HCT116 (cell line): Measurements from ENCODE around the gene DOCK9. TPM values are rescaled to one million over a fixed set of nuclear protein-coding genes. Genes with fewer than 3 reads are reported as not detected.

ENCODE experiments used
- ATAC-seq: fragments of 200-7000 bp; cut with Tn5 transposase; 2 replicates; pipeline ENCODE4 v1.9.1; 2020; ENCODE audit warnings: mild to moderate bottlenecking, moderate library complexity
- BruUV-seq: library from RNA; stranded (reverse); fragments of 400-500 nt; replicated peaks from 2 replicates; lab custom pipeline; 2021; lab: Mats Ljungman, UMichigan
- CTCF ChIA-PET: fragments of 300-600 bp; sonication (Branson Sonifier 250); formaldehyde crosslinking; loops from one replicate; lab custom pipeline; 2021; ENCODE audit warnings: antibody characterized with exemption; lab: Charles Lee
- POLR2A ChIA-PET: fragments of 300-600, 350-600 bp; sonication (Branson Sonifier 250); formaldehyde crosslinking; loops from one replicate; lab custom pipeline; 2021; ENCODE audit warnings: antibody characterized with exemption; lab: Charles Lee
- RAD21 ChIA-PET, 2 experiments: fragments of 300-600 bp; sonication (Branson Sonifier 250); formaldehyde crosslinking; loops; one replicate each; lab custom pipeline; 2023; ENCODE audit warnings: low total read pairs in 2 of 2; ENCODE audit not compliant: uncharacterized antibody in 2 of 2, unreplicated experiment in 2 of 2, low non-redundant PET in 1 of 2; lab: Charles Lee
- DNase-seq: peaks from one replicate; pipeline ENCODE4 v3.0.0-alpha.2; 2010; ENCODE audit warnings: low read depth, low spot score
- H2AFZ ChIP-seq: fragments of 200-600 bp; shearing (Covaris generic), sonication (generic); 2 replicates; pipeline ENCODE4 v1.6.1; 2017; ENCODE audit warnings: low read depth, mixed run types, mixed read lengths, antibody characterized with exemption, low read length; ENCODE audit not compliant: poor library complexity, severe bottlenecking
- H3K27ac ChIP-seq: 2 replicates; pipeline ENCODE4 v1.5.1; 2012; ENCODE audit warnings: low read depth, low read length
- H3K27me3 ChIP-seq: fragments of 200-600 bp; sonication (generic); 2 replicates; pipeline ENCODE4 v1.6.1; 2016; ENCODE audit warnings: mixed run types, low read length, mixed read lengths; ENCODE audit not compliant: insufficient read depth
- H3K36me3 ChIP-seq, 2 experiments: fragments of 200-500 bp in 1 of 2; fragments of 200-600 bp in 1 of 2; sonication (Bioruptor generic) in 1 of 2; sonication (generic) in 1 of 2; 2 replicates each; pipeline versions ENCODE4 v1.5.1 to v1.6.1; 2014 to 2016; ENCODE audit warnings: low read length in 2 of 2, inconsistent platforms in 1 of 2, mixed read lengths in 1 of 2, mixed run types in 1 of 2; ENCODE audit not compliant: insufficient read depth in 2 of 2, control insufficient read depth in 1 of 2
- H3K4me1 ChIP-seq, 2 experiments: fragments of 200-600 bp in 1 of 2; sonication (generic) in 1 of 2; 2 replicates each; pipeline versions ENCODE4 v1.5.1 to v1.6.1; 2012 to 2017; ENCODE audit warnings: low read length in 2 of 2, inconsistent platforms in 1 of 2, mild to moderate bottlenecking in 1 of 2, mixed read lengths in 1 of 2, mixed run types in 1 of 2, moderate library complexity in 1 of 2; ENCODE audit not compliant: insufficient read depth in 2 of 2, control insufficient read depth in 1 of 2
- H3K4me2 ChIP-seq: fragments of 200-600 bp; sonication (generic); 2 replicates; pipeline ENCODE4 v1.6.1; 2017; ENCODE audit warnings: mixed run types, low read length, mixed read lengths
- H3K4me3 ChIP-seq, 2 experiments: fragments of 200-600 bp in 1 of 2; sonication (generic) in 1 of 2; replicated peaks in 1 of 2; 2 replicates each; pipeline ENCODE4 v1.5.1; 2011 to 2016; ENCODE audit warnings: low read length in 2 of 2, control low read depth in 1 of 2, low read depth in 1 of 2, mild to moderate bottlenecking in 1 of 2, mixed read lengths in 1 of 2, mixed run types in 1 of 2
- H3K79me2 ChIP-seq: fragments of 200-600 bp; sonication (generic); 2 replicates; pipeline ENCODE4 v1.6.1; 2017; ENCODE audit warnings: mild to moderate bottlenecking, mixed run types, low read length, moderate library complexity, mixed read lengths; ENCODE audit not compliant: insufficient read depth
- H3K9ac ChIP-seq: fragments of 200-600 bp; sonication (generic); 2 replicates; pipeline ENCODE4 v1.6.1; 2016; ENCODE audit warnings: low read length, mixed read lengths
- H3K9me2 ChIP-seq: fragments of 200-600 bp; sonication (generic), shearing (Covaris generic); 2 replicates; pipeline ENCODE4 v1.6.1; 2017; ENCODE audit warnings: mixed run types, mild to moderate bottlenecking, moderate library complexity; ENCODE audit not compliant: insufficient read depth
- H3K9me3 ChIP-seq, 2 experiments: fragments of 200-500 bp in 1 of 2; fragments of 200-600 bp in 1 of 2; sonication (Bioruptor generic) in 1 of 2; sonication (generic) in 1 of 2; 2 replicates each; pipeline ENCODE4 v1.6.1; 2014 to 2017; ENCODE audit warnings: low read length in 2 of 2, mixed read lengths in 2 of 2, inconsistent platforms in 1 of 2, low read depth in 1 of 2, mild to moderate bottlenecking in 1 of 2, mixed run types in 1 of 2, moderate library complexity in 1 of 2; ENCODE audit not compliant: control insufficient read depth in 1 of 2, insufficient read depth in 1 of 2
- H4K20me1 ChIP-seq: fragments of 200-600 bp; sonication (generic), shearing (Covaris generic); 2 replicates; pipeline ENCODE4 v1.6.1; 2017; ENCODE audit warnings: mixed run types, mild to moderate bottlenecking, moderate library complexity; ENCODE audit not compliant: insufficient read depth
- CBX3 ChIP-seq: IDR thresholded peaks from 2 replicates; pipeline ENCODE4 v1.6.1; 2012; ENCODE audit warnings: low read depth
- CEBPB ChIP-seq: IDR thresholded peaks from 2 replicates; pipeline ENCODE4 v1.6.1; 2012; ENCODE audit warnings: low read depth
- EGR1 ChIP-seq: IDR thresholded peaks from 2 replicates; pipeline ENCODE4 v1.6.1; 2012; ENCODE audit warnings: low read depth
- EZH2 ChIP-seq: fragments of 200-600 bp; sonication (generic); IDR thresholded peaks from 2 replicates; pipeline ENCODE4 v1.6.1; 2017; ENCODE audit warnings: antibody characterized with exemption, mixed run types
- JUND ChIP-seq: IDR thresholded peaks from 2 replicates; pipeline ENCODE4 v1.6.1; 2012
- POLR2A ChIP-seq: IDR thresholded peaks from 2 replicates; pipeline ENCODE4 v1.7.0; 2011; ENCODE audit warnings: borderline replicate concordance; ENCODE audit not compliant: insufficient read depth, insufficient read length; ENCODE audit errors: extremely low read depth
- RAD21 ChIP-seq: IDR thresholded peaks from 2 replicates; pipeline ENCODE4 v1.6.1; 2012; ENCODE audit warnings: low read depth, mild to moderate bottlenecking
- SIN3A ChIP-seq: IDR thresholded peaks from 2 replicates; pipeline ENCODE4 v1.6.1; 2012; ENCODE audit warnings: low read depth
- SP1 ChIP-seq: IDR thresholded peaks from 2 replicates; pipeline ENCODE4 v1.6.1; 2012; ENCODE audit warnings: low read depth
- SRF ChIP-seq: IDR thresholded peaks from 2 replicates; pipeline ENCODE4 v1.6.1; 2012; ENCODE audit warnings: low read depth
- ZFX ChIP-seq: fragments of 450-650 bp; IDR thresholded peaks from 2 replicates; pipeline ENCODE4 v1.6.1; 2017
- ZNF274 ChIP-seq: fragments of 200-500 bp; sonication (Bioruptor generic); IDR thresholded peaks from 2 replicates; pipeline ENCODE4 v1.6.1; 2014; ENCODE audit warnings: mild to moderate bottlenecking, low read depth, low read length, inconsistent platforms
- intact Hi-C: fragments of 100-400 bp; cut with micrococcal nuclease; formaldehyde crosslinking; loops from 2 replicates; pipeline ENCODE4 v1.10.0; 2022
- total RNA-seq: library from RNA; stranded (reverse); gene quantifications from one replicate; pipeline ENCODE4 v1.2.1, GENCODE V29; 2021; ENCODE audit not compliant: unreplicated experiment
- TF ChIP-seq, protein P1 (sequence below), 3 experiments: fragments of 200-600 bp in 1 of 3; sonication (generic) in 1 of 3; IDR thresholded peaks in 2 of 3; conservative IDR thresholded peaks in 1 of 3; 2 replicates each; pipeline ENCODE4 v1.5.1; 2012 to 2017; ENCODE audit warnings: low read depth in 2 of 3, low read length in 2 of 3, antibody characterized with exemption in 1 of 3, borderline replicate concordance in 1 of 3, control low read depth in 1 of 3, mild to moderate bottlenecking in 1 of 3, mixed read lengths in 1 of 3, mixed run types in 1 of 3, moderate library complexity in 1 of 3; ENCODE audit not compliant: insufficient read depth in 1 of 3
- TF ChIP-seq, protein P2 (sequence below): IDR thresholded peaks from 2 replicates; pipeline ENCODE4 v1.6.1; 2012
- TF ChIP-seq, protein P3 (sequence below): IDR thresholded peaks from 2 replicates; pipeline ENCODE4 v1.6.1; 2012; ENCODE audit warnings: low read depth
- TF ChIP-seq, protein P4 (sequence below): IDR thresholded peaks from 2 replicates; pipeline ENCODE4 v1.6.1; 2011; ENCODE audit warnings: mild to moderate bottlenecking, low read length, moderate library complexity; ENCODE audit not compliant: insufficient replicate concordance; ENCODE audit errors: extremely low read depth
- TF ChIP-seq, protein P5 (sequence below): IDR thresholded peaks from 2 replicates; pipeline ENCODE4 v1.6.1; 2012

DOCK9 gene
- total RNA-seq, 1 experiment from 2014 or later: 58.8 TPM

DNA sequence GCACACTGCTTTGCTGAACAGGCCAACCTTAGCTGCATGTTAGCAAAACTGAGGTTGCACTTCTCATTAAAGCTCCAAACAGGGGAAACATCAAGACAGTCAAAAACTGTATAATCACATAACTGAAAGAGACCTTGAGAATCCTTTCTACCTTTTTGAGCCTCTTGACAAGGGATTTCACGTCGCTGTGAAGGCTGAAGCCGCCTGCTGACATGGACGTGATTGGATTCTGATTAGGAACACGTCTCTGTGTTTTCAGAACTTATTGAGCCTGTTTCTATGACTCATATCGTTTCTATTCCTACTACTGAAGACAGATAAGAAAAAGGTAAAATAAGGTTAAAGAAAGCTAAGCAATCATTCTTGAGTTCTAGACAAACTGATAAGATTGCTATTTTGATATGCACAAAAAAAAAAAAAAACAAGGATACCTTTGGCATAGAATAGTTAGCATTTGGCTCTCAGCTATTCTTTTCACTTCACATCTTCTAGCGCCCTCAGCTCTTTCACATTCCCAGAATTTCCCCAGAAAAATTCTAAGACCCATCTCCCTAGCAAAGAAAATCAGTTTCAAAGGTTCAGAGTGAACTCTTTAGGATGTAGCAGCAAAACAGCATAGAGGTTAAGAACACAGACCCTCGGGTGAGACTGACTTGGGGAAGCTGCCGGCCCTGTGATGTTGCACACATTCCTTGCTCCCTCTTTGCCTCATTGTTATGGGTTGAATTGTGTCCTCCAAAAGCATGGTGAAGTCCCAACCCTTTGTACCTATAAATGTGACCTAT is 81.6 kb downstream of the DOCK9 start:
- RAD21 ChIA-PET: no interaction called here
- POLR2A ChIA-PET: no interaction called here
- Histone ChIP-seq H4K20me1 (no peaks in the 10 kb centered on the region; the same call in 1 of the 2 replicates), H3K9me2 (no peaks in the 10 kb centered on the region), H3K27me3 (no peaks in the 10 kb centered on the region), H3K79me2 (no peaks in the 10 kb centered on the region), H3K9ac (no peak overlapping the region), H3K27ac (no peak overlapping the region), H2AFZ (no peak overlapping the region), H3K36me3 (no peaks in the 10 kb centered on the region), H3K4me3 (no peak overlapping the region), H3K4me2 (no peak overlapping the region), H3K4me1 (no peaks in the 10 kb centered on the region)
- intact Hi-C loops: no loop called here
- CTCF ChIA-PET: no interaction called here
- DNase-seq: no peak
- TF ChIP-seq SIN3A: no peak
- TF ChIP-seq CBX3: no peak
- TF ChIP-seq ZFX: no peak
- no peak for TF ChIP-seq POLR2A
- no peak for TF ChIP-seq JUND
- TF ChIP-seq, protein P1, sequence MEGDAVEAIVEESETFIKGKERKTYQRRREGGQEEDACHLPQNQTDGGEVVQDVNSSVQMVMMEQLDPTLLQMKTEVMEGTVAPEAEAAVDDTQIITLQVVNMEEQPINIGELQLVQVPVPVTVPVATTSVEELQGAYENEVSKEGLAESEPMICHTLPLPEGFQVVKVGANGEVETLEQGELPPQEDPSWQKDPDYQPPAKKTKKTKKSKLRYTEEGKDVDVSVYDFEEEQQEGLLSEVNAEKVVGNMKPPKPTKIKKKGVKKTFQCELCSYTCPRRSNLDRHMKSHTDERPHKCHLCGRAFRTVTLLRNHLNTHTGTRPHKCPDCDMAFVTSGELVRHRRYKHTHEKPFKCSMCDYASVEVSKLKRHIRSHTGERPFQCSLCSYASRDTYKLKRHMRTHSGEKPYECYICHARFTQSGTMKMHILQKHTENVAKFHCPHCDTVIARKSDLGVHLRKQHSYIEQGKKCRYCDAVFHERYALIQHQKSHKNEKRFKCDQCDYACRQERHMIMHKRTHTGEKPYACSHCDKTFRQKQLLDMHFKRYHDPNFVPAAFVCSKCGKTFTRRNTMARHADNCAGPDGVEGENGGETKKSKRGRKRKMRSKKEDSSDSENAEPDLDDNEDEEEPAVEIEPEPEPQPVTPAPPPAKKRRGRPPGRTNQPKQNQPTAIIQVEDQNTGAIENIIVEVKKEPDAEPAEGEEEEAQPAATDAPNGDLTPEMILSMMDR (IDR thresholded peaks at IDR 0.05 in 2 of 3, conservative IDR thresholded peaks at IDR 0.05 in 1 of 3; ENCODE audit: borderline replicate concordance in 1 of 3, insufficient read depth in 1 of 3, low read depth in 2 of 3, low read length in 2 of 3): no peak
- TF ChIP-seq, protein P2, sequence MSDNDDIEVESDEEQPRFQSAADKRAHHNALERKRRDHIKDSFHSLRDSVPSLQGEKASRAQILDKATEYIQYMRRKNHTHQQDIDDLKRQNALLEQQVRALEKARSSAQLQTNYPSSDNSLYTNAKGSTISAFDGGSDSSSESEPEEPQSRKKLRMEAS: no peak
- TF ChIP-seq EZH2: no peak
- TF ChIP-seq, protein P3, sequence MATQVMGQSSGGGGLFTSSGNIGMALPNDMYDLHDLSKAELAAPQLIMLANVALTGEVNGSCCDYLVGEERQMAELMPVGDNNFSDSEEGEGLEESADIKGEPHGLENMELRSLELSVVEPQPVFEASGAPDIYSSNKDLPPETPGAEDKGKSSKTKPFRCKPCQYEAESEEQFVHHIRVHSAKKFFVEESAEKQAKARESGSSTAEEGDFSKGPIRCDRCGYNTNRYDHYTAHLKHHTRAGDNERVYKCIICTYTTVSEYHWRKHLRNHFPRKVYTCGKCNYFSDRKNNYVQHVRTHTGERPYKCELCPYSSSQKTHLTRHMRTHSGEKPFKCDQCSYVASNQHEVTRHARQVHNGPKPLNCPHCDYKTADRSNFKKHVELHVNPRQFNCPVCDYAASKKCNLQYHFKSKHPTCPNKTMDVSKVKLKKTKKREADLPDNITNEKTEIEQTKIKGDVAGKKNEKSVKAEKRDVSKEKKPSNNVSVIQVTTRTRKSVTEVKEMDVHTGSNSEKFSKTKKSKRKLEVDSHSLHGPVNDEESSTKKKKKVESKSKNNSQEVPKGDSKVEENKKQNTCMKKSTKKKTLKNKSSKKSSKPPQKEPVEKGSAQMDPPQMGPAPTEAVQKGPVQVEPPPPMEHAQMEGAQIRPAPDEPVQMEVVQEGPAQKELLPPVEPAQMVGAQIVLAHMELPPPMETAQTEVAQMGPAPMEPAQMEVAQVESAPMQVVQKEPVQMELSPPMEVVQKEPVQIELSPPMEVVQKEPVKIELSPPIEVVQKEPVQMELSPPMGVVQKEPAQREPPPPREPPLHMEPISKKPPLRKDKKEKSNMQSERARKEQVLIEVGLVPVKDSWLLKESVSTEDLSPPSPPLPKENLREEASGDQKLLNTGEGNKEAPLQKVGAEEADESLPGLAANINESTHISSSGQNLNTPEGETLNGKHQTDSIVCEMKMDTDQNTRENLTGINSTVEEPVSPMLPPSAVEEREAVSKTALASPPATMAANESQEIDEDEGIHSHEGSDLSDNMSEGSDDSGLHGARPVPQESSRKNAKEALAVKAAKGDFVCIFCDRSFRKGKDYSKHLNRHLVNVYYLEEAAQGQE: no peak
- TF ChIP-seq, protein P4, sequence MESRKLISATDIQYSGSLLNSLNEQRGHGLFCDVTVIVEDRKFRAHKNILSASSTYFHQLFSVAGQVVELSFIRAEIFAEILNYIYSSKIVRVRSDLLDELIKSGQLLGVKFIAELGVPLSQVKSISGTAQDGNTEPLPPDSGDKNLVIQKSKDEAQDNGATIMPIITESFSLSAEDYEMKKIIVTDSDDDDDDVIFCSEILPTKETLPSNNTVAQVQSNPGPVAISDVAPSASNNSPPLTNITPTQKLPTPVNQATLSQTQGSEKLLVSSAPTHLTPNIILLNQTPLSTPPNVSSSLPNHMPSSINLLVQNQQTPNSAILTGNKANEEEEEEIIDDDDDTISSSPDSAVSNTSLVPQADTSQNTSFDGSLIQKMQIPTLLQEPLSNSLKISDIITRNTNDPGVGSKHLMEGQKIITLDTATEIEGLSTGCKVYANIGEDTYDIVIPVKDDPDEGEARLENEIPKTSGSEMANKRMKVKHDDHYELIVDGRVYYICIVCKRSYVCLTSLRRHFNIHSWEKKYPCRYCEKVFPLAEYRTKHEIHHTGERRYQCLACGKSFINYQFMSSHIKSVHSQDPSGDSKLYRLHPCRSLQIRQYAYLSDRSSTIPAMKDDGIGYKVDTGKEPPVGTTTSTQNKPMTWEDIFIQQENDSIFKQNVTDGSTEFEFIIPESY: no peak
- TF ChIP-seq EGR1: no peak
- no peak for TF ChIP-seq RAD21
- TF ChIP-seq ZNF274: no peak
- TF ChIP-seq SRF: no peak
- no peak for TF ChIP-seq SP1
- TF ChIP-seq, protein P5, sequence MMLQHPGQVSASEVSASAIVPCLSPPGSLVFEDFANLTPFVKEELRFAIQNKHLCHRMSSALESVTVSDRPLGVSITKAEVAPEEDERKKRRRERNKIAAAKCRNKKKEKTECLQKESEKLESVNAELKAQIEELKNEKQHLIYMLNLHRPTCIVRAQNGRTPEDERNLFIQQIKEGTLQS: no peak
- TF ChIP-seq CEBPB: no peak
- TF ChIP-seq, all 23 proteins: peak for 0
- no peak for ATAC-seq
- H3K9me3 ChIP-seq: no peaks in the 10 kb centered on the region
- BruUV-seq: no TSS peak
